ENCODE data around the gene KIDINS220. TPM values are rescaled to one million over a fixed set of nuclear protein-coding genes. Genes with fewer than 3 reads are reported as not detected.

KIDINS220 gene
- total and polyA plus RNA-seq, 2 donors (not counting 1 experiment from before 2014, with no cell fraction given), result 58.0 to 110 TPM

DNA sequence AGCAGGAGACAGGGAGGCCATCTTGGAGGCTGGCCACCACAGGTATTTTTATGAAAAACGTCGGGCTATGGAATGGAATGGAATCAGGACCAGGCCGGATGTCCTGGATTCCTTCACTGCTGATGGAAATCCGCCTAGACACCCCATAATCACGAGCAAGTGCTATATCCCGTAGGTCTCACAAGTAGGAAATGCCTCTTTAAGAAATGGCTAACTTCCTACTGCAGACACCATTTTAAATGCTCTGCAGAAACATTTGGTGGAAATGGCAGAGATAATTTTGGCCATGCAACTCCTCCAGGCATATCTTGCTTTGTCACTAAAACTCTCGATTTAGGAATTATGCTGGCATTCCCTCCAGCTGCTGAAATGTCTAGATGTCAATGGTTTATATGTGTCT lies 137.6 kb downstream of the KIDINS220 start:
- H3K27me3 ChIP-seq (ENCODE audit: control insufficient read depth, insufficient read depth, low read length), result no peaks in the 10 kb centered on the region
- no peak overlapping the region for H2AFZ ChIP-seq (ENCODE audit: low read length)
- no peaks in the 10 kb centered on the region for H4K20me1 ChIP-seq (ENCODE audit: control insufficient read depth, extremely low read depth, insufficient read depth, low read length)
- no peaks in the 10 kb centered on the region for H3K36me3 ChIP-seq (ENCODE audit: control insufficient read depth, insufficient read depth, low read length)
- H3K27ac ChIP-seq (ENCODE audit: insufficient read depth, low read length), result no peak overlapping the region
- H3K4me3 ChIP-seq (replicated peaks in 1 of 4; ENCODE audit: control extremely low read depth in 1 of 4, insufficient read depth in 1 of 4, low read depth in 3 of 4, low read length in 4 of 4), result no peak overlapping the region
- no peaks in the 10 kb centered on the region for H3K79me2 ChIP-seq (ENCODE audit: control insufficient read depth, insufficient read depth, low read length)
- no peak overlapping the region for H3K4me2 ChIP-seq (ENCODE audit: extremely low read depth, insufficient read depth, low read length)
- TF ChIP-seq EZH2 (IDR thresholded peaks at IDR 0.05; ENCODE audit: low read length, missing control alignments), result no peak
- TF ChIP-seq, protein P1, sequence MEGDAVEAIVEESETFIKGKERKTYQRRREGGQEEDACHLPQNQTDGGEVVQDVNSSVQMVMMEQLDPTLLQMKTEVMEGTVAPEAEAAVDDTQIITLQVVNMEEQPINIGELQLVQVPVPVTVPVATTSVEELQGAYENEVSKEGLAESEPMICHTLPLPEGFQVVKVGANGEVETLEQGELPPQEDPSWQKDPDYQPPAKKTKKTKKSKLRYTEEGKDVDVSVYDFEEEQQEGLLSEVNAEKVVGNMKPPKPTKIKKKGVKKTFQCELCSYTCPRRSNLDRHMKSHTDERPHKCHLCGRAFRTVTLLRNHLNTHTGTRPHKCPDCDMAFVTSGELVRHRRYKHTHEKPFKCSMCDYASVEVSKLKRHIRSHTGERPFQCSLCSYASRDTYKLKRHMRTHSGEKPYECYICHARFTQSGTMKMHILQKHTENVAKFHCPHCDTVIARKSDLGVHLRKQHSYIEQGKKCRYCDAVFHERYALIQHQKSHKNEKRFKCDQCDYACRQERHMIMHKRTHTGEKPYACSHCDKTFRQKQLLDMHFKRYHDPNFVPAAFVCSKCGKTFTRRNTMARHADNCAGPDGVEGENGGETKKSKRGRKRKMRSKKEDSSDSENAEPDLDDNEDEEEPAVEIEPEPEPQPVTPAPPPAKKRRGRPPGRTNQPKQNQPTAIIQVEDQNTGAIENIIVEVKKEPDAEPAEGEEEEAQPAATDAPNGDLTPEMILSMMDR (conservative IDR thresholded peaks at IDR 0.05 in 1 of 2, IDR thresholded peaks at IDR 0.05 in 1 of 2; ENCODE audit: low read depth in 1 of 2, low read length in 2 of 2), result no peak
- no peaks in the 10 kb centered on the region for H3K9me3 ChIP-seq (ENCODE audit: control insufficient read depth, insufficient read depth, low read depth, low read length)
- no peak overlapping the region for H3K9ac ChIP-seq (ENCODE audit: insufficient read depth, low read length)
- DNase-seq (ENCODE audit: low read depth in 2 of 2), result no peak
- no peaks in the 10 kb centered on the region for H3K4me1 ChIP-seq (ENCODE audit: control insufficient read depth, extremely low read depth, insufficient read depth, low read length)

DNA sequence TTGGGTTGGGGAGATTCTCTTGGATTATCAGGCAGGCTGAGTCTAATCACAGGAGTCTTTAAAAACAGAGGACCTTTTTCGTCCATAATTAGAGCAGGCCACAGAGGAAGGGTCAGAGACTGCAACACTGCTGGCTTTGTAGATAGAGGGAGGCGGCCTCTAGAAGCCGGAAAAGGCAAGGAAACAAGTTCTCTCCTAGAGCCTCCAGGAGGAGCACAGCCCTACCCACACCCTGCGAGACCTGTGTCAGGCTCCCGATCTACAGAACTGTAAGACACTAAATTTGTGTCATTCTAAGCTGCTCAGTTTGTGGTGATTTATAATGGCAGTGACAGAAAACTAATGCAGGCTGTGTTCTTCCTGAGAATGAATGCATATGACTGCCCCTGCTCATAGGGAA lies 140.2 kb downstream of the KIDINS220 start:
- H3K9me3 ChIP-seq (ENCODE audit: control insufficient read depth, insufficient read depth, low read depth, low read length), result no peaks in the 10 kb centered on the region
- H3K9ac ChIP-seq (ENCODE audit: insufficient read depth, low read length), result no peak overlapping the region
- no peak for DNase-seq (ENCODE audit: low read depth in 2 of 2)
- no peaks in the 10 kb centered on the region for H3K79me2 ChIP-seq (ENCODE audit: control insufficient read depth, insufficient read depth, low read length)
- H3K4me2 ChIP-seq (ENCODE audit: extremely low read depth, insufficient read depth, low read length), result no peak overlapping the region
- no peaks in the 10 kb centered on the region for H4K20me1 ChIP-seq (ENCODE audit: control insufficient read depth, extremely low read depth, insufficient read depth, low read length)
- TF ChIP-seq, protein P1 (conservative IDR thresholded peaks at IDR 0.05 in 1 of 2, IDR thresholded peaks at IDR 0.05 in 1 of 2; ENCODE audit: low read depth in 1 of 2, low read length in 2 of 2), result no peak
- H2AFZ ChIP-seq (ENCODE audit: low read length), result no peak overlapping the region
- H3K36me3 ChIP-seq (ENCODE audit: control insufficient read depth, insufficient read depth, low read length), result no peaks in the 10 kb centered on the region
- no peaks in the 10 kb centered on the region for H3K4me1 ChIP-seq (ENCODE audit: control insufficient read depth, extremely low read depth, insufficient read depth, low read length)
- H3K27me3 ChIP-seq (ENCODE audit: control insufficient read depth, insufficient read depth, low read length), result no peaks in the 10 kb centered on the region
- H3K4me3 ChIP-seq (replicated peaks in 1 of 4; ENCODE audit: control extremely low read depth in 1 of 4, insufficient read depth in 1 of 4, low read depth in 3 of 4, low read length in 4 of 4), result no peak overlapping the region
- H3K27ac ChIP-seq (ENCODE audit: insufficient read depth, low read length), result no peak overlapping the region

DNA sequence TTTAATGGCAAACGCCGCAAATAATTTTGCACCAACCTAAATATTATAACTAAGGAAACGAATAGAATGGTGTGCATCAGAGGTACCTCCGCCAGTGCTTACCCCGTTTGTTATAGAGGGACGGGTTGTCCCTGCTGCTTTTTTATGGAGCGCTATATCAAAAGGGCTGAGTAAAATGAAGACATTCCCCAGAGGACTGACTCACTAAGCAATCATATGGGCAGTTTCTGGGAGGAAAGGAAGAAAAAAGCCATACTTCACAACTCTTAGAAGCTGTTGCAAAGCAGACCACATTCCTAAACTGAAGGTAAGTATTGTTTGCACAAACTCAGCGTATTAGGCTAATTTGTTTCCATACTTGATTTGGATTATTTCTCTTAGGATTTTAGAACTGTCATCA lies 142.7 kb downstream of the KIDINS220 start:
- no peaks in the 10 kb centered on the region for H4K20me1 ChIP-seq (ENCODE audit: control insufficient read depth, extremely low read depth, insufficient read depth, low read length)
- H3K4me2 ChIP-seq (ENCODE audit: extremely low read depth, insufficient read depth, low read length), result no peak overlapping the region
- no peaks in the 10 kb centered on the region for H3K9me3 ChIP-seq (ENCODE audit: control insufficient read depth, insufficient read depth, low read depth, low read length)
- no peaks in the 10 kb centered on the region for H3K36me3 ChIP-seq (ENCODE audit: control insufficient read depth, insufficient read depth, low read length)
- no peak overlapping the region for H3K27ac ChIP-seq (ENCODE audit: insufficient read depth, low read length)
- H3K4me1 ChIP-seq (ENCODE audit: control insufficient read depth, extremely low read depth, insufficient read depth, low read length), result no peaks in the 10 kb centered on the region
- no peaks in the 10 kb centered on the region for H3K27me3 ChIP-seq (ENCODE audit: control insufficient read depth, insufficient read depth, low read length)
- H3K9ac ChIP-seq (ENCODE audit: insufficient read depth, low read length), result no peak overlapping the region
- no peak overlapping the region for H3K4me3 ChIP-seq (replicated peaks in 1 of 4; ENCODE audit: control extremely low read depth in 1 of 4, insufficient read depth in 1 of 4, low read depth in 3 of 4, low read length in 4 of 4)
- no peak for TF ChIP-seq EZH2 (IDR thresholded peaks at IDR 0.05; ENCODE audit: low read length, missing control alignments)
- TF ChIP-seq, protein P1 (conservative IDR thresholded peaks at IDR 0.05 in 1 of 2, IDR thresholded peaks at IDR 0.05 in 1 of 2; ENCODE audit: low read depth in 1 of 2, low read length in 2 of 2), result no peak
- peak; percentile 15 to 45 for DNase-seq (ENCODE audit: low read depth in 2 of 2)
- H2AFZ ChIP-seq (ENCODE audit: low read length), result no peak overlapping the region
- no peaks in the 10 kb centered on the region for H3K79me2 ChIP-seq (ENCODE audit: control insufficient read depth, insufficient read depth, low read length)
